Lung (tissue), 12 donors: ENCODE results near the gene TTC28. TPM values are rescaled to one million over a fixed set of nuclear protein-coding genes. Genes with fewer than 3 reads are reported as not detected.

Experiments used
- ATAC-seq: fragments of 200-7000 bp; cut with Tn5 transposase; one replicate; pipeline ENCODE4 v1.9.1; 2020; ENCODE audit warnings: moderate number of reproducible peaks; ENCODE audit not compliant: insufficient read depth, low FRiP score
- DNase-seq, 3 donors: peaks; one replicate each; pipeline ENCODE4 v3.0.0-alpha.2; 2013 to 2017
- H3K27ac ChIP-seq, 2 donors: one replicate each; pipeline ENCODE4 v1.5.1; 2013; ENCODE audit warnings: mild to moderate bottlenecking in 2 of 2, moderate library complexity in 2 of 2, control low read depth in 1 of 2, inconsistent platforms in 1 of 2, low read depth in 1 of 2, low read length in 1 of 2
- H3K27me3 ChIP-seq, 3 donors: one replicate each; pipeline ENCODE4 v1.5.1; 2013; ENCODE audit warnings: low read length in 2 of 3; ENCODE audit not compliant: control insufficient read depth in 3 of 3, insufficient read depth in 3 of 3
- H3K36me3 ChIP-seq, 4 donors: one replicate each; pipeline ENCODE4 v1.5.1; 2013; ENCODE audit warnings: low read length in 4 of 4, mild to moderate bottlenecking in 1 of 4, moderate library complexity in 1 of 4; ENCODE audit not compliant: control insufficient read depth in 4 of 4, insufficient read depth in 4 of 4
- H3K4me1 ChIP-seq, 5 donors: one replicate each; pipeline ENCODE4 v1.5.1; 2013; ENCODE audit warnings: low read length in 5 of 5, mild to moderate bottlenecking in 2 of 5, moderate library complexity in 1 of 5; ENCODE audit not compliant: control insufficient read depth in 5 of 5, insufficient read depth in 5 of 5
- H3K4me3 ChIP-seq: one replicate; pipeline ENCODE4 v1.5.1; 2013; ENCODE audit warnings: mild to moderate bottlenecking, control low read depth, moderate library complexity
- H3K9ac ChIP-seq, 2 donors: one replicate each; pipeline ENCODE4 v1.5.1; 2013; ENCODE audit warnings: low read length in 2 of 2, control low read depth in 1 of 2; ENCODE audit not compliant: insufficient read depth in 1 of 2
- H3K9me3 ChIP-seq, 4 donors: one replicate each; pipeline ENCODE4 v1.5.1; 2013; ENCODE audit warnings: low read length in 3 of 4, mild to moderate bottlenecking in 1 of 4, moderate library complexity in 1 of 4; ENCODE audit not compliant: control insufficient read depth in 4 of 4, insufficient read depth in 3 of 4
- WGBS, 2 donors: extraction: QIAGEN DNeasy Blood & Tissue Kit; methylation state at CpG; one replicate each; pipeline ENCODE4 v1.1.7; 2013; 5-methylcytosine and 5-hydroxymethylcytosine counted together
- polyA plus RNA-seq, 2 donors: library from polyadenylated mRNA; stranded (reverse); fragments of 200-250 nt; gene quantifications; one replicate each; pipeline ENCODE4 v1.2.1, GENCODE V29; 2013
- total RNA-seq, 2 donors: library from RNA; depleted of rRNA in 1 of 2; stranded (reverse); fragments of >200 nt in 1 of 2; gene quantifications; one replicate each; pipeline ENCODE4 v1.2.1, GENCODE V29; 2014 to 2021
- TF ChIP-seq, protein P1 (sequence below): IDR thresholded peaks from 2 replicates; pipeline ENCODE4 v1.5.1; 2012; ENCODE audit warnings: mild to moderate bottlenecking; ENCODE audit errors: control extremely low read depth, extremely low read depth
- donor health status: control.
- donor health status: control.
- donor health status: Bipolar disorder and iron deficiency.
- donor health status: healthy.
- donor health status: DM: yes; HTN: yes; CAD: no.

The TTC28 gene
- total and polyA plus RNA-seq, 4 donors, result 4.7 to 72.2 (median 24.8) TPM

GRCh38 chr22:28411125-28411524, 268.5 kb downstream of the TTC28 start:
- no peak overlapping the region for H3K9ac ChIP-seq
- ATAC-seq (no peak), DNase-seq (no peak)
- H3K27ac ChIP-seq, result no peak overlapping the region
- H3K4me3 ChIP-seq, result no peak overlapping the region
- TF ChIP-seq, protein P1, sequence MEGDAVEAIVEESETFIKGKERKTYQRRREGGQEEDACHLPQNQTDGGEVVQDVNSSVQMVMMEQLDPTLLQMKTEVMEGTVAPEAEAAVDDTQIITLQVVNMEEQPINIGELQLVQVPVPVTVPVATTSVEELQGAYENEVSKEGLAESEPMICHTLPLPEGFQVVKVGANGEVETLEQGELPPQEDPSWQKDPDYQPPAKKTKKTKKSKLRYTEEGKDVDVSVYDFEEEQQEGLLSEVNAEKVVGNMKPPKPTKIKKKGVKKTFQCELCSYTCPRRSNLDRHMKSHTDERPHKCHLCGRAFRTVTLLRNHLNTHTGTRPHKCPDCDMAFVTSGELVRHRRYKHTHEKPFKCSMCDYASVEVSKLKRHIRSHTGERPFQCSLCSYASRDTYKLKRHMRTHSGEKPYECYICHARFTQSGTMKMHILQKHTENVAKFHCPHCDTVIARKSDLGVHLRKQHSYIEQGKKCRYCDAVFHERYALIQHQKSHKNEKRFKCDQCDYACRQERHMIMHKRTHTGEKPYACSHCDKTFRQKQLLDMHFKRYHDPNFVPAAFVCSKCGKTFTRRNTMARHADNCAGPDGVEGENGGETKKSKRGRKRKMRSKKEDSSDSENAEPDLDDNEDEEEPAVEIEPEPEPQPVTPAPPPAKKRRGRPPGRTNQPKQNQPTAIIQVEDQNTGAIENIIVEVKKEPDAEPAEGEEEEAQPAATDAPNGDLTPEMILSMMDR, result no peak
- H3K27me3 ChIP-seq, result no peaks in the 10 kb centered on the region
- no peaks in the 10 kb centered on the region for H3K9me3 ChIP-seq
- peaks cover 1 to 19% (median 8%) of the 10 kb centered on the region in 5 donors for H3K4me1 ChIP-seq
- 78 to 87% methylated on average over 4 of the region's 4 CpGs for WGBS, 2 donors
- H3K36me3 ChIP-seq, result peaks cover 0 to under 1% (median 0%) of the 10 kb centered on the region in 4 donors

GRCh38 chr22:28410050-28410816, 269.4 kb downstream of the TTC28 start:
- TF ChIP-seq, protein P1, result no peak
- no peaks in the 10 kb centered on the region for H3K9me3 ChIP-seq
- H3K4me1 ChIP-seq, result peaks cover 1 to 19% (median 7%) of the 10 kb centered on the region in 5 donors
- DNase-seq (no peak), ATAC-seq (no peak)
- no peaks in the 10 kb centered on the region for H3K36me3 ChIP-seq
- no peak overlapping the region for H3K9ac ChIP-seq
- H3K27me3 ChIP-seq, result no peaks in the 10 kb centered on the region
- WGBS, 2 donors, result 58 to 60% methylated on average over 3 of the region's 3 CpGs
- H3K27ac ChIP-seq, result no peak overlapping the region
- H3K4me3 ChIP-seq, result no peak overlapping the region

- Histone ChIP-seq H3K9ac (no peak overlapping the region), H3K9me3 (no peaks in the 10 kb centered on the region), H3K27ac (no peak overlapping the region), H3K36me3 (no peaks in the 10 kb centered on the region), H3K4me3 (no peak overlapping the region), H3K27me3 (no peaks in the 10 kb centered on the region), H3K4me1 (peaks cover 0 to 11% (median 1%) of the 10 kb centered on the region in 5 donors)
- WGBS, 2 donors, result 85 to 90% methylated on average over 2 of the region's 2 CpGs
- DNase-seq (peak in 1 of 3 donors; percentile 57), ATAC-seq (no peak)
- TF ChIP-seq, protein P1, result no peak
Observed at GRCh38 chr22:28408709-28409108, 270.9 kb downstream of the TTC28 start.
